Lower leg skin (tissue), 3 donors: Measurements from ENCODE around the gene UST.

Source experiments
- POLR2A ChIP-seq, 2 donors: fragments of 450-650 bp; IDR thresholded peaks; one replicate each; pipeline ENCODE4 v1.6.1; 2016 to 2017; ENCODE audit warnings: antibody characterized with exemption in 2 of 2, mild to moderate bottlenecking in 1 of 2, moderate library complexity in 1 of 2
- TF ChIP-seq, protein P1 (sequence below), 3 donors: fragments of 450-650 bp; IDR thresholded peaks; one replicate each; pipeline ENCODE4 v1.5.1; 2016; ENCODE audit warnings: antibody characterized with exemption in 3 of 3, mild to moderate bottlenecking in 3 of 3, moderate library complexity in 2 of 3

GRCh38 chr6:148878683-148879082, 131.9 kb downstream of the UST start:
- TF ChIP-seq, protein P1, sequence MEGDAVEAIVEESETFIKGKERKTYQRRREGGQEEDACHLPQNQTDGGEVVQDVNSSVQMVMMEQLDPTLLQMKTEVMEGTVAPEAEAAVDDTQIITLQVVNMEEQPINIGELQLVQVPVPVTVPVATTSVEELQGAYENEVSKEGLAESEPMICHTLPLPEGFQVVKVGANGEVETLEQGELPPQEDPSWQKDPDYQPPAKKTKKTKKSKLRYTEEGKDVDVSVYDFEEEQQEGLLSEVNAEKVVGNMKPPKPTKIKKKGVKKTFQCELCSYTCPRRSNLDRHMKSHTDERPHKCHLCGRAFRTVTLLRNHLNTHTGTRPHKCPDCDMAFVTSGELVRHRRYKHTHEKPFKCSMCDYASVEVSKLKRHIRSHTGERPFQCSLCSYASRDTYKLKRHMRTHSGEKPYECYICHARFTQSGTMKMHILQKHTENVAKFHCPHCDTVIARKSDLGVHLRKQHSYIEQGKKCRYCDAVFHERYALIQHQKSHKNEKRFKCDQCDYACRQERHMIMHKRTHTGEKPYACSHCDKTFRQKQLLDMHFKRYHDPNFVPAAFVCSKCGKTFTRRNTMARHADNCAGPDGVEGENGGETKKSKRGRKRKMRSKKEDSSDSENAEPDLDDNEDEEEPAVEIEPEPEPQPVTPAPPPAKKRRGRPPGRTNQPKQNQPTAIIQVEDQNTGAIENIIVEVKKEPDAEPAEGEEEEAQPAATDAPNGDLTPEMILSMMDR (IDR thresholded peaks at IDR 0.05) = no peak
- no peak for TF ChIP-seq POLR2A (IDR thresholded peaks at IDR 0.05)
